Esophagus squamous epithelium (tissue), 4 donors: ENCODE results near the gene ZNF608.

ENCODE experiments used
- POLR2A ChIP-seq, 4 donors: fragments of 450-650 bp; IDR thresholded peaks; one replicate each; pipeline ENCODE4 v1.6.1; 2017; ENCODE audit warnings: antibody characterized with exemption in 4 of 4, mild to moderate bottlenecking in 4 of 4, moderate library complexity in 3 of 4
- TF ChIP-seq, protein P1 (sequence below), 6 experiments: fragments of 450-650 bp in 4 of 6; fragments of 200-600 bp in 2 of 6; sonication (generic) in 2 of 6; IDR thresholded peaks; one replicate each; pipeline ENCODE4 v1.5.1; 2016 to 2019; ENCODE audit warnings: antibody characterized with exemption in 6 of 6, mild to moderate bottlenecking in 4 of 6, moderate library complexity in 4 of 6

DNA sequence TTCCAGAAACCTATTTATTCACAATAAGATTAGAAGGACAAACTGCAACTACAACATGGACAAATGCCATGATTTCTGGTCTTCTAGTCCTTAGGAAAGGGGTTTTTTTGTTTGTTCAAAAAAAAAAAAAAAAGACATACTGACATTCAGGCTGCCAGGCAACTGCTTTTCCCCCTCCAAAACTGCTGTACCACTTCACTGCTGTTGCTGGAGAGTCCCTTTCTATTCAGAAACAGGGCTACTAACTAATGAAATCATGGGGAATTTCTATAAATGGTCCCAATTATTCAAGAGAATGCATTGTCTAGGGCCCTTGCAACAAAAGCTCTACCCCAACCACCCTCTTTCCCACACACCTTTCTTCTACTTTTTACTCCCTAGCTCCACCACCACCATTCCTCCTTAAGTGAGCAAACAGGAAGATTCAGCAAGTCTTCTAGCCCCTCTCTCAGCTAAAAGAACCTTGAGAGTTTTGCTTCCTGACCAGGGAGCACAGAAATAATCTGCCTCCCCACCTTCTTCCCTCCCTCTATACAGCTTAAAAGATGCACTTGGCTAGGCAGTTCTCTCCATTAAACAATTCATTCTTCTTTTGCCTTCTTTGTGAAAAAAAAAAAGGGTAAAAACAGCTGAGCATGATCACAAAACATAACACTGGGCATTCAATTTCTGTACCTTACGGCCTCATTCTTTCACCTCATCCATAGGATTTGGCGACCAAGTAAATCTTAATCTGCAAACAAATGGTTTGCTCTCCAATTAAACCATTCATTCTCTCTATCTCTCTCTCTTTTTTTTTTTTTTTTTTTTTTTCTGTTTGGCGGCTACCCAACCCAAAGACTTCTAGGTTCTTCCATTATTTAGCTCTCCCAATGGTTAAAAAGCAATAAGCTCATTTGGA, 13.8 kb downstream of the ZNF608 start:
- TF ChIP-seq POLR2A (IDR thresholded peaks at IDR 0.05): no peak
- TF ChIP-seq, protein P1, sequence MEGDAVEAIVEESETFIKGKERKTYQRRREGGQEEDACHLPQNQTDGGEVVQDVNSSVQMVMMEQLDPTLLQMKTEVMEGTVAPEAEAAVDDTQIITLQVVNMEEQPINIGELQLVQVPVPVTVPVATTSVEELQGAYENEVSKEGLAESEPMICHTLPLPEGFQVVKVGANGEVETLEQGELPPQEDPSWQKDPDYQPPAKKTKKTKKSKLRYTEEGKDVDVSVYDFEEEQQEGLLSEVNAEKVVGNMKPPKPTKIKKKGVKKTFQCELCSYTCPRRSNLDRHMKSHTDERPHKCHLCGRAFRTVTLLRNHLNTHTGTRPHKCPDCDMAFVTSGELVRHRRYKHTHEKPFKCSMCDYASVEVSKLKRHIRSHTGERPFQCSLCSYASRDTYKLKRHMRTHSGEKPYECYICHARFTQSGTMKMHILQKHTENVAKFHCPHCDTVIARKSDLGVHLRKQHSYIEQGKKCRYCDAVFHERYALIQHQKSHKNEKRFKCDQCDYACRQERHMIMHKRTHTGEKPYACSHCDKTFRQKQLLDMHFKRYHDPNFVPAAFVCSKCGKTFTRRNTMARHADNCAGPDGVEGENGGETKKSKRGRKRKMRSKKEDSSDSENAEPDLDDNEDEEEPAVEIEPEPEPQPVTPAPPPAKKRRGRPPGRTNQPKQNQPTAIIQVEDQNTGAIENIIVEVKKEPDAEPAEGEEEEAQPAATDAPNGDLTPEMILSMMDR (IDR thresholded peaks at IDR 0.05): no peak
